ENCODE results near the gene ACSM2B. TPM values are rescaled to one million over a fixed set of nuclear protein-coding genes. Genes with fewer than 3 reads are reported as not detected.

Gene ACSM2B
- total and polyA plus RNA-seq, 7 donors = 0.03 to 0.14 TPM; not detected in 5

Small RNAs within 50 kb of the gene (small RNA-seq; reads per million reads assigned to genes)
- gene AC141273.3 = 0 reads per million in 3 donors

Other genes starting within 250 kb of the ACSM2B start
- not detected for gene GP2, start 248.9 kb downstream of the ACSM2B start, total RNA-seq
- gene GP2, start 248.9 kb downstream of the ACSM2B start, polyA plus RNA-seq = 10 to 100 TPM in 1 of 3 donors, 1 to 10 TPM in 2; 1.0 to 12.0 (median 3.5) TPM
- not detected for gene UMOD, start 223.7 kb downstream of the ACSM2B start, total RNA-seq
- gene UMOD, start 223.7 kb downstream of the ACSM2B start, polyA plus RNA-seq = not detected
- not detected for gene PDILT, start 171.6 kb downstream of the ACSM2B start, total RNA-seq
- gene PDILT, start 171.6 kb downstream of the ACSM2B start, polyA plus RNA-seq = not detected
- 10 to 100 TPM in 1 of 4 donors, 1 to 10 TPM in 3; 2.8 to 11.4 (median 4.0) TPM for gene ACSM5, start 166.8 kb downstream of the ACSM2B start, total RNA-seq
- gene ACSM5, start 166.8 kb downstream of the ACSM2B start, polyA plus RNA-seq = 1 to 10 TPM in 2 of 3 donors, under 1 TPM in 1; 0.69 to 4.2 (median 1.3) TPM
- gene ACSM2A, start 124.8 kb downstream of the ACSM2B start, total RNA-seq = under 1 TPM in 1 of 4 donors, not detected in 3; 0.49 TPM
- 1 to 10 TPM in 1 of 3 donors, under 1 TPM in 1, not detected in 1; 0.06 to 1.2 TPM for gene ACSM2A, start 124.8 kb downstream of the ACSM2B start, polyA plus RNA-seq
- gene ACSM1, start 121.3 kb upstream of the ACSM2B start, total RNA-seq = 1 to 10 TPM in 3 of 4 donors, under 1 TPM in 1; 0.71 to 2.4 (median 1.8) TPM
- 1 to 10 TPM in 1 of 3 donors, under 1 TPM in 2; 0.41 to 1.2 (median 0.69) TPM for gene ACSM1, start 121.3 kb upstream of the ACSM2B start, polyA plus RNA-seq
- 100 to 1,000 TPM in 3 of 4 donors, 10 to 100 TPM in 1; 59.3 to 115 (median 112) TPM for gene THUMPD1, start 165.5 kb upstream of the ACSM2B start, total RNA-seq
- 10 to 100 TPM; 12.0 to 21.7 (median 15.5) TPM for gene THUMPD1, start 165.5 kb upstream of the ACSM2B start, polyA plus RNA-seq
- 10 to 100 TPM; 12.5 to 22.7 (median 15.6) TPM for gene ACSM3, start 187.6 kb upstream of the ACSM2B start, total RNA-seq
- gene ACSM3, start 187.6 kb upstream of the ACSM2B start, polyA plus RNA-seq = 10 to 100 TPM; 14.1 to 25.7 (median 16.2) TPM
- gene ERI2, start 230.1 kb upstream of the ACSM2B start, total RNA-seq = 10 to 100 TPM in 3 of 4 donors, 1 to 10 TPM in 1; 7.2 to 19.3 (median 16.6) TPM
- gene ERI2, start 230.1 kb upstream of the ACSM2B start, polyA plus RNA-seq = 10 to 100 TPM in 2 of 3 donors, 1 to 10 TPM in 1; 8.4 to 24.3 (median 12.8) TPM
- 1 to 10 TPM; 1.8 to 7.5 (median 3.0) TPM for gene REXO5, start 230.2 kb upstream of the ACSM2B start, total RNA-seq
- gene REXO5, start 230.2 kb upstream of the ACSM2B start, polyA plus RNA-seq = 1 to 10 TPM; 1.2 to 2.9 (median 1.2) TPM

All from sigmoid colon (tissue), 7 donors.